NCI-H510A treated with DMSO at 0.1 percent for 48 hours (cell line): Measurements from ENCODE around the gene ECI2.
"Not testable (repeated sequence)": the region's sequence is repeated elsewhere in the genome, so short reads cannot be mapped to it uniquely, and the experiment has no call there.

Experiments
- DNase-seq: peaks from one replicate; lab custom pipeline; 2025; lab: John Stamatoyannopoulos, UW

The ECI2 gene

DNA sequence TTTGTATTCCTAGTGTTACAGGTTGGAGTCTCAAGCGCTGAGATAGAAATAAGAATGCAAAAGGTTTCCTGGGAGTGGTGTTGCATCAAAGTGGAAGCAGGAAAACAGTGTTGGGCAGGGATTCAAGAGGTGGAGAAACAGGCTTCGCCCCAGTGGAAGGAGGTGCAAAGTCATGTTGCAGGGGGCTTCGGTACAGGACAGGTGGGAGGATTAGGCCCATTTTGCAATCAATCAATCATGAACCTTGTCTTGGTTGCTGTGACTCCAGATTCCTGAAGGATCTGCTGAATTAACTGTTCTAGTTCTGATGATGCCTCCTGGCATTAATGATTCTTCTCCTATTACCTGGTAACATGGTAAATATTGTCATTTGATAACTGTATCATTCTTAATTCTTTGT, 34.1 kb downstream of the ECI2 start:
- no peak for DNase-seq

DNA sequence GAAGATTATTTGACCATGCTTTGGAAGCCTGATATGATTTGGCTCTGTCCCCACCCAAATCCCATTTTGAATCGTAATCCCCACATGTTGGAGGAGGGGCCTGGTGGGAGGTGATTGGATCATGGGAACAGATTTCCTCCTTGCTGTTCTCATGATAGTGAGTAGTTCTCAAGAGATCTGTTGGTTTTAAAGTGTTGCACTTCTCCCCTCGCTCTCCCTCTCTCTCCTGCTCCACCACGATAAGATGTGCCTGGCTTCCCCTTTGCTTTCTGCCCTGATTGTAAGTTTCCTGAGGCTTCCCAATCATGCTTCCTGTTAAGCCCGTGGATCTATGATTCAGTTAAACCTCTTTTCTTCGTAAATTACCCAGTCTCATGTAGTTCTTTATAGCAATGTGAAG, 34.7 kb downstream of the ECI2 start:
- DNase-seq = no peak

DNA sequence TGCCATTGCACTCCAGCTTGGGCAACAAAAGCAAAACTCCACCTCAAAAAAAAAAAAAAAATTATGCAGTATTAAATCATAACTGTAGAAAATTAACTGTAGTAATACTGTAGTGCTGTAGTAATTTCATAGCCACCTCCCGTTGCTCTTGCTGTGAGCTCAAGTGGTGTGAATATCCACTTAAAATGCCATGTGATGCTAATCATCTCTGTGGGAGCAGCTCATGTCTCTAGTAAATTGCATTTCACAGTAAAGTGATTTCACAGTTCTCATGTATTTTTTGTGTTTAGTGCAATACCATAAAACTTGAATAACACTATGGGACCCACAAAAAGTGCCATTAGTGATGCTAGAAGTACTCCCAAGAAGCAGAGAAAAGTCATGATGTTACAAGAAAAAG, 42.1 kb downstream of the ECI2 start:
- DNase-seq = no peak

DNA sequence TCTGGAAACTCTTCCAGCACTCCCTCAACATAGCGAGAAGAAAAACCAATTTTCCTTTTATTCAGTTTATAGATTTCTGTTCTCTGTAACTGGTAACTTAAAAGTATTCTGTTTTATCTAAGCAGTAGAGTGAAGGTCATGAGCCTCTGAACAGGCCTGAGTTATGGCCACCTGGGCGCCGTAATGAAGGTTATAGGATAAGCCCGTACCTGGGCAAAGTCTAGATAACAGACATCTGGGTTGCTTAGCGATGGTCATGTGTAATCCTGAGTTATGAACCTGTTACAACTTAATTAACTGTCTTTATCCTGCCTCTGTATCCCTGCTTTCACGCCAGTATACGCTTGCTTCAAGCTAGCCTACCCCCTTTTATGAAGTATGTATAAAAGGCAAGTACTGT, 43.4 kb downstream of the ECI2 start:
- DNase-seq = no peak

DNA sequence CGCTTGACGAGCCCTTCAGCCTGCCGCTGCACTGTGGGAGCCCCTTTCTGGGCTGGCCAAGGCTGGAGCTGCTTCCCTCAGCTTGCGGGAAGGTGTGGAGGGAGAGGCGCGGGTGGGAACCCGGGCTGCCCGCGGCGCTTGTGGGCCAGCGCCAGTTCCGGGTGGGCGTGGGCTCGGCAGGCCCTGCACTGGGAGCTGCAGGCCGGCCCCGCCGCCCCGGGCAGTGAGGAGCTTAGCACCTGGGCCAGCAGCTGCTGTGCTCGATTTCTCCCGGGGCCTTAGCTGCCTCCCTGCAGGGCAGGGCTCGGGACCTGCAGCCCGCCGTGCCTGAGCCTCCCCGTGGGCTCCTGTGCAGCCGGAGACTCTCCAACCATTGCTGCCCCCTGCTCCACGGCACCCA, 45.3 kb downstream of the ECI2 start:
- not testable (repeated sequence) for DNase-seq

DNA sequence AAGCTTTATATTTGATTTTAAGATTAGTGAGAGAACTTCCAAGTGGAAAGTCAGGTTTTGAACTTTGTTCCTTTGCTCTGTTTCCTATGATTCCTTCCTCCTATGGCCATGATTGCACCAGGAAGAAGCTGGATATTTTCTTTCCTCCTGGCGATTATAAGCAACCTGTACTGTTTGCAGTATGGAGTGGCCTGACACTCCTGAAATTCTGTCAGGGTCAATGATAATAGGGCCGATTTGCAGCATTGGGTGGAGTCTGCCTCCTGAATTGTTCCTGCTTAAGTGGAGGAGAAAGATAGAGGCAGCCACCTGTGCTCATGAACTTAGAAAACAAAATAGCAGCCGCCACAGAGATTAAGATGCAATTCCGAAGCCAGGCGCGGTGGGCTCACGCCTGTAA, 46.7 kb downstream of the ECI2 start:
- DNase-seq = no peak

- no peak for DNase-seq
These were observed 50.1 kb downstream of the ECI2 start for GRCh38 chr6:4085332-4085700.

- DNase-seq = no peak
These were observed 50.7 kb downstream of the ECI2 start for GRCh38 chr6:4084444-4085331.

DNA sequence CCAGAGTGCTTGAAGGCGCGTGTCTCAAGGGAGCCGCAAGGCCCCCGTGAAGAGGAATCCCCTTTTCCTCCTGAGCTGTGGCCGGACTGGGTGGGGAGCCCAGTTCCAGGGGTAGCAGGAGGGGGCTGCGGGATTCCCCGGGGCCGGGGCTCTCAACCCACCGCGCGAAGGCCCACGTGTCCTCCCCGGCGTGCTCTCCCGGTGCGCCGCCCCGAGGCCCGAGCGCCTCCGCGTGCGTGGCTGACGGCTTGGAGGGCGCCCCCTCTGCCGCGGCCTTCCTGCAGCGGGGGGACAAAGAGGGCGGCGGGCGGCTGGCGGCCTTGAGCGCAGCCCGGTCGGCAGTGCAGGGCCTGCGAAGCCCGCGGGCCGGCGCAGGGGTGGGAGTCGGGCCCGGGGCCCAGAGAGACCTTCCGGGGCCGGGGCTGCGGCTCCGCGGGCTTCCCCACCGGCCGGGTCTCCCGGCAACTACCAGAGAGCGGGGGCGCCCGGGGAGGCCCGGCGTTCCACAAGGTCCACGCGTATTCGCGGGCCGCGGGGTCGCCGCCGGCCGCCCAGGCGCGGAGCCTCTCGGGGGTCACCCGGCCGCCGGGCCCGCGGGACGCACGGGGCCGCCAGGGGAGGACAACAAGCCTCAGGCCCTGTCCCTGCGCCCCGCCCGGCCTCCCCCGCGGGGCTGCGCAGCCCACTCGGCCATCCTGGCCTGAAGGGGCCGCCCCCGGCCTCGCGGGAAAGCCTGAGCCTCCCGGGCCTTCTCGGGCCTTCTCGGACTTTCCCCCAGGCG, 56.5 kb downstream of the ECI2 start, which contains the start of gene FAM217A:
TSS of gene FAM217A (minus strand) at position 447 of the 781 bp plus-strand sequence. CDS start 1,723 bp downstream, outside the sequence.
- no peak for DNase-seq

- no peak for DNase-seq
These were observed 60.7 kb downstream of the ECI2 start for GRCh38 chr6:4074478-4075235.

- no peak for DNase-seq
These were observed 64.0 kb downstream of the ECI2 start for GRCh38 chr6:4071330-4071729.

DNA sequence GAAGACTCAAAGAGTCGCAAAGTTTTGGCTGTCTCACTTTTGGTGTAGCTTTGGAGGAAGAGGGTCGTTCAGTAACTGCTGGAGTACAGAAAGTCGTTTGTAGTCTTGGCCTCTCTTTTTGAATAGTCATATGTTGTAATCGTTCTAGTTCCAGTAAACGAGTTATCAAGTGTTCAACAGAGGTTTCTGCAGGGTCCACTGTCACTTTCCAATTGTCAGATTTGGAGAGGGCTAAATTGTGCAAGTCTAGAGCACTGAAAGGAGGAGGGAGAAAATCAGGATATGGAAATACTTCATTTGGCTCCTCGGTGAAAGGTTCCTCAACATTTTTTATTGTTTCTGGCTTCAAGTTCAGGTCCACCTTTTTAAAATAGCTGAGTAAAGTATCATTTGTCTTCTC, 66.2 kb downstream of the ECI2 start:
- no peak for DNase-seq

GRCh38 chr6:4067673-4068072, 67.7 kb downstream of the ECI2 start:
- DNase-seq = no peak

DNA sequence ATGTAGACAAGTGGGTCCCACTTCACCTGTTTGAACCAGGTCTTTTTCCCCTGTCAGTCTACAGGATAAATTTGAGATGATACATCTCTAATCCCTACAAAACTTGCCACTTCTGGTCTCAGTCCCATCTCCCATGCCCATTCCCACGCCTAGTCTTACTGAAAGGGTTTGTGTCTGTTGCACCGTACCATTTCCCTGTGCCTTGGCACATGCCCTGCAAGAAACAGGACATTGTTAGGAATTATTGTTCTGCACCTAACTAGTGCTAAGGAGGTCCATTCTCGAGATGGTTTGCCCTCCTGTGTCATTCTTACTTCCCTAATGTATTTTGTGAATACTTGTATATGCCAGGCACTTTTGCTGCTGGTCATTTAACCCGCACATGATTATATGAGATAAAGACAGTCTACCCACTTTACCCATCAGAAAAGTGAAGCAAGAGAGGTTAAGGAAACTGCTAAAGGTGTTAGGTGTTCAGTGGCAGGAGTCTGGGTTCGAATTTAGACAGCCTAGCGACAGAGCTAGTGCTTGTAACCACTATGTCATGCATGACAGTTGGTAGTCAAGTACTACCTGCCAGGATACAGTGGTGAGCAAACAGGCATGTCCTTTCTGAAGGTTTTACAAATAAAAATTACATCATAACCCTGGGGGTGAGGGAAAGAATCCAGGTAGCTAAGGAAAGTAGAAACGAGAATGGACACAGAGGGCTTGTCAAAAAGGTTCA, 69.2 kb downstream of the ECI2 start:
- DNase-seq = no peak
